Neural progenitor cell (in vitro differentiated cells): Measurements from ENCODE around the gene ZNF574.

Experiments used
- CTCF ChIP-seq: fragments of 200-600 bp; sonication (generic); IDR thresholded peaks from 2 replicates; pipeline ENCODE4 v1.5.1; 2017; ENCODE audit warnings: antibody characterized with exemption, mild to moderate bottlenecking
- EZH2 ChIP-seq: fragments of 200-600 bp; sonication (generic); IDR thresholded peaks from 2 replicates; pipeline ENCODE4 v1.6.1; 2017; ENCODE audit warnings: antibody characterized with exemption, mild to moderate bottlenecking, moderate library complexity
- EZH2phosphoT487 ChIP-seq: fragments of 200-600 bp; sonication (generic); IDR thresholded peaks from 2 replicates; pipeline ENCODE4 v1.6.1; 2017; ENCODE audit warnings: antibody characterized with exemption

- TF ChIP-seq CTCF (no peak), EZH2phosphoT487 (no peak), EZH2 (no peak)
These were observed 7.6 kb upstream of the ZNF574 start for GRCh38 chr19:42068361-42068755.
